HK-2 (cell line): ENCODE data around the gene HS3ST5.
"Not testable (repeated sequence)": the region's sequence is repeated elsewhere in the genome, so short reads cannot be mapped to it uniquely, and the experiment has no call there.

Experiments used
- DNase-seq: peaks from one replicate; pipeline ENCODE4 v3.0.0-alpha.2; 2018; ENCODE audit not compliant: unreplicated experiment

Gene HS3ST5

DNA sequence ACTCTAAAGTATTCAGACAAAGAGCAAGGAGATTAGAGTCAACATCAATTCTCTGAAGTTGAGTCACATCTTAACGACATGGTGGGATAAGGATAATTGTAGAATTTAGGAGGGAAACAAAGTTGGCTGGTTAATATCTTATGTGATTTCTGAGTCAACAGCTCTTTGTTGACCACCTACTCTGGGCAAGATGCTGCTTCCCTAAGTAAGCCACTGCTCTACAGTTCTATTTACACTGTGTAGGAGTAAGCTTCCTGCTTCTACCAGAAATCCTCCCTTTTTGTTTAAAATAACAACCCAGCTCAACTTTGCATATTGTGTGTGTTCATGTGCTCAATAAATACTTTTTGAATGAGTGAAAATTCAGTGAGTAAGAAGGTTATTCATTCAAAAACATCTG, 3.1 kb downstream of the HS3ST5 start:
- DNase-seq: no peak

GRCh38 chr6:114334237-114334636, 8.6 kb downstream of the HS3ST5 start:
- DNase-seq: no peak

DNA sequence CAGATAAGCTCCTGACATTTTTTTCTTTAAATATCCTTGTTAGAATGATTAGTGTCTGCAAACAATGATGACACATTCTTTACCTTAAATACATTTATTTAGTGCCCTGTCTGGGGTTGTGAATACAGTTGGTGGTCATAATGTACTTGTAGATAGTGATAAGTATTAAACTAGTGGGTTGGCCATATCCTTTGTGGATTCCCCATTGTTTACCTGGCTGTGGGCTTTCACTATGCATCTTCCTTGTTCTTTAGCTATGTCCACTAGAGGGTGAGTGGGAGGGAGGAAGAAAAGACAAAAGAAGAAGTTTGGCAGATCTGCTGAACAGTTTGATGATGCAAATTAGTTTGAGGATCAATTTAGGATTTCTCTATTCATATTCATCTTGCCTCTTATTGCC, 15.7 kb downstream of the HS3ST5 start:
- DNase-seq: no peak

DNA sequence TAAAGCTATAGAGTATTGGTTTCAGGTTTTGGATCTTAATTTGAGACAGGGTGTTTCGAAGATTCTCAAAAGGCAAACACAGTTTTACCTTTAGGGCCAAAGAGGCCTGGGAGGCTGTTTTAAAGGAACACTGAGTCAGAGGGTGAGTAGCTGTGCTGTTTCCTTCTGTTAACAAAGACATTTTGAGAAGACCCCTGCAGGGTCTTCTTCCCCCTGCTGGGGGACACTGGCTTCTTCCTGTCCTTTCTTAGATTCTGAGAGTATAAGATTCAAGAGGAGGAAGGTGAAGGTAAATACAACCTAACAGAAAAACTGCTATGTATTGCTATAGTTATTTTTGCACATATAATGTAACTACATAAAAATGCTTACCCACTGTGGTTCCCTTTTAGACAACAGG, 19.0 kb downstream of the HS3ST5 start:
- DNase-seq: no peak

DNA sequence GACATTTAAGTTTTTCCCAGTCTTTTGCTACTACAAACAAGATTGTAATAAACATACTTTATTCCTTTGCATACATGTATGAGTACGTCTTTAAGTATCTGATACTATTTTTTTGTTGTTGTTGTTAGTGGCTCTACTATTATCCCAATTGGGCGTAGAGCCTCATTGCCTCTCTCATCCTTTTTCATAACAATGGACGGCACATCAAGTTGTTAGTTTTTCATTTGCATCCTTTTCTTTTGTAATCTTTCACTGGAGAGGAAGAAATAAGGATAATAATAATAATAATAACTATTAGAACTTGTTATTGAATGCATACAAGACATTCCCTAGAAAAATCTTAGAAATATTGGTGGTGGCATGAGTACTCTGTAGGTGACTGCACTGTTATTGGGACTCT, 23.1 kb downstream of the HS3ST5 start:
- no peak for DNase-seq

GRCh38 chr6:114315831-114316595, 26.8 kb downstream of the HS3ST5 start:
- no peak for DNase-seq

GRCh38 chr6:114313816-114314215, 29.0 kb downstream of the HS3ST5 start:
- not testable (repeated sequence) for DNase-seq

DNA sequence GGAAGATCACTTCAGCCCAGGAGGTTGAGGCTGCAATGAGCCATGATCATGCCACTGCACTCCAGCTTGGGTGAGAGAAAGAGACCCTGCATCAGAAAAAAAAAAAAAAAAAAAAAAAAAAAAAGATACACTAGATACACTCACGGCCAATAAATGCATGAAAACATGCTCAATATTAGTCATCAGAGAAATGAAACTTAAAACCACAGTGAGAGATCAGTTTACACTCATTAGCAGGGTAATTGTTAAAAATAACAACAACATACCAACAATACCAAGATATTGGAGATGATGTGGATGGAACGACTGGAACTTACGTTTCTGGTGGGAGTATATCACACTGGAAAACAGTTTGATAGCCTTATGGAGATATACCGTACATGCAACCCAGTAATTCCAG, 29.9 kb downstream of the HS3ST5 start:
- no peak for DNase-seq

DNA sequence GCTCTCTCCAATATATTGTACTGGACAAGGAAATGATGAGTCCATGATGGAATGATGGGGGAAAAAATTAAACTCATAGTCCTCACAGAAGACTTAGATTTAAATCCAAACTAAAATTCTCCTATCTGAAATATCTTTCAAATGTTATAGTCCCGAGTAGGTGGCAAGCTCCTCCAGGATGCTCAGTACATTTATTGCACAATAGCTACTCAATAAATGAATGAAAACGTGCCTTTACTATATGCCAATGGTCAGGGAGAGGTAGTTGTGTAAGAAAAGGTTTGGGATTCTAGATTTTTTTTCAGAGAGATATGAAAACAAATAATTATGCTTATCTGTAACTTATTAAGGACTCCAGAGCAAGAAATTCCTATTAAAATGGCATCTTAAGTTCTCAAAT, 32.8 kb downstream of the HS3ST5 start:
- DNase-seq: no peak

DNA sequence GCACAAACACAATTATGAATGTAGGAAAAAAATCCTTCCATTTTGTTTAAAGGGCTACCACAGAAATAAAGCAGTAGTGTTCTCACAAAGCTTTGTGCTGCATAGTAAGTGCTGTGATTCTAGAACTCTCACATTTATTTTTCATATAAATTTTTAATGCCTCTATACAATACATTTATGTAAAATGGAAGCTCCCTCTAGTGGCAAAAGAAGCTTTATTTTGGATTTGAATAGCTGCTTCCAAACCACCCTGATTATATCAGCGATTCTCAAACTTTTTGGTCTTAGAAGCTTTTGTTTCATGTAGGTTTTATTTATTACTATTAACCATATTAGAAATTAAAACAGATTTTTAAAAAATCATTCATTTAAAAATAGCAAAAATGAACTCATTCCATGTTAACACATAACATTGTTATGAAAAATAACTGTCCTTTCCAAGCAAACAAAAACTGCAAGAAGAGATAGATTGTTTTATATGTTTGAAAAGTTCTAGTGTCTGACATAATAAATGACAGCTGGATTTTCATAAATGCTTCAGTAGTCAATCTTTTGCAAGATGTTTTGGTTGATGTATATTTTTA, 38.4 kb downstream of the HS3ST5 start:
- DNase-seq: no peak

DNA sequence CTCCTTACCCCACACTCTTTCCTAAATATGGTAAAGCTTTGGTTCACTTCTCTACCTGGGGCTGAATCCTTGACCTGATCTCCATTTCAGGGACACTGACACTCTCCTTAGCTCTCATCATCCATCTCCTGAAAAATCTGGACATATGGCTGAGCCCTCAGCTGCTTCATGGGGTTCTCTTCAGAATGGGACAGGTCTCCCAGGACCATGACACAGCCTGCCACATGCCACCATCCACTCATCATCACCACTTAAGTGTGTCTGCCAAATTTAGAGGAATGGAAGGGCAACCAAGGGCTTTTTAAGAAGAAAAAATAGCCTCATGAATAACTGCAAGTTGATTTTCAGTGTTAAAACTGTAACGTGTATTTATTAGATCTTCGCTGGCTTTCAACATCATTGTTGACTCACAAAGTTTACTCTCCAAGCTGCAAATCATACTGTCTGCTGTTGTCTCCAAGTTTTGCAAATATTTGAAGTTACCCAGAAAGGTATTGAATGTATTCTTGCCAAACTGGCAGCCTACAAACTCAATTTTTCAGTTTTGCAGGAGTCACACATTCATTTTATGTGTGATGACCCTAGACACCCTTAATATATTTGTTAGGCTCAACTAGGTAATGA, 41.1 kb downstream of the HS3ST5 start:
- DNase-seq: no peak

DNA sequence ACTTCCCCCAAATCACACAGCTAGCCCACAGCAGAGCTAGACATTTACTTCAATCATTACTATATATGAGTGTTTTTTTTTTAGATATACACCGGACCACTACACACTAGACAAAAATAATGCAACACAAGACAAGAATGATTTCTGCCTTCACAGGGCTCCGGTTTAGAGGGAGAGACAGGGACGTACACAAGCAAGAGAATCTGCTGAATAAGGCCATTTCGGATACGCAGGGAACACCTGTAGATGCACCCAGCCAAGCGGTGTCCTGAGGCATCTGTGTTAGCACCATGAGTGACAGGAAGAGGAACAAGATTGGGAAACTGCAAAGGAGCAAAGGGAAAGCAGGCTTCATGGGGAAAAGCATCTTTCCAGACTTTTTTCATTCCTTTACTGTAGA, 45.7 kb downstream of the HS3ST5 start:
- DNase-seq: no peak

DNA sequence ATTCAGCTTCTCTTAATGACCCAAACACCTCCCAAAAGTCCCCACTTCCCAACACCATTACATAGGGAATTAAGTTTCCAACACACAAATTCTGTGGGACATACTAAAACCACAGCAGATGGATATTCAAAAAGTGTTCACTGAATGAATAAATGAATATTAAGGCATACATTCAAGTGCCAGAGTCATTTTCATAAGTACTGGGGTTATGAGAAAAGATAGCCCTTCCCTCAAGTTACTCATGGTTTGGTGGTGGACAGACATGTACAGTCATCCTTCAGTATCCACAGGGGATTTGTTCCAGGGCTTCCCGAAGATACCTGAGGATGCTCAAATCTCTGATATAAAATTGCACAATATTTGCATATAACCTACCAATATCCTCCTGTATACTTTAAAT, 50.4 kb downstream of the HS3ST5 start:
- DNase-seq: no peak

DNA sequence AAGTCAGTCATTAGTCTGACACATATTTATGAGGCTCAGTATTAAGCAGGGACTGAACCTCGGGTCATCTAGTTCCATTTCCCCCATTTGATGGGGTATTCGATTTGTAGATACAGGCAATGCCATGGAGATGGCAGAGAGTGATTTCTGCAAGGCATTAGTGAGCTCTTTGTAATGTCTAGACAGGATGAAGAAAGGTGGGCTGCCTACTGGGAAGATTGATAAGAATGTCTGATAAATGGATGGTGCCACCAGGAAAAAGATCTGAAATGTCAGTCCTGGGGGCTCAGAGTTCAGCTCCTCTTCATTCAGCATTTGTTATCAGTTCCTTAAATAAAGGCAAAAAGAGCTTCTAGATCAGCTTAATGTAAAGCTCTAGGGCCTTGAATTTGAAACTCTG, 51.4 kb downstream of the HS3ST5 start:
- DNase-seq: no peak

DNA sequence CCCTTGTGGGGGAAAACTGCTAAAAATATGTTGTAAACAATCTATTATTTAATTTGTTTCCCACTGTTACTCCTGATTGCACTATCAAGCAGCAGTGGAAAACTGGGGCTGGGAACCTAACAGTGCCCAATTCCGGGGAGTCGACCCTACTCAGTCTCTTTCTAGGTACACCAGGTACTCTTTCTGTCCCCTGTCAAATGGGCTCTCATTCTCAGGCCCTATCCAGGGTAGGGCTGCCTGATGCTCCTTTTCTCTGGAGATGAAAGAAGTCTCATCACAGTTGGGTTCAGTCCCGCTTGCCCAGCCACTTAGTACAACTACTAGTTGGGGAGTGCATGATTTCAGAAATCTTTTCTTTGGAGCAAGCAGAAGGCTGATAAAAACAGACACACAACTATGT, 52.0 kb downstream of the HS3ST5 start:
- no peak for DNase-seq

DNA sequence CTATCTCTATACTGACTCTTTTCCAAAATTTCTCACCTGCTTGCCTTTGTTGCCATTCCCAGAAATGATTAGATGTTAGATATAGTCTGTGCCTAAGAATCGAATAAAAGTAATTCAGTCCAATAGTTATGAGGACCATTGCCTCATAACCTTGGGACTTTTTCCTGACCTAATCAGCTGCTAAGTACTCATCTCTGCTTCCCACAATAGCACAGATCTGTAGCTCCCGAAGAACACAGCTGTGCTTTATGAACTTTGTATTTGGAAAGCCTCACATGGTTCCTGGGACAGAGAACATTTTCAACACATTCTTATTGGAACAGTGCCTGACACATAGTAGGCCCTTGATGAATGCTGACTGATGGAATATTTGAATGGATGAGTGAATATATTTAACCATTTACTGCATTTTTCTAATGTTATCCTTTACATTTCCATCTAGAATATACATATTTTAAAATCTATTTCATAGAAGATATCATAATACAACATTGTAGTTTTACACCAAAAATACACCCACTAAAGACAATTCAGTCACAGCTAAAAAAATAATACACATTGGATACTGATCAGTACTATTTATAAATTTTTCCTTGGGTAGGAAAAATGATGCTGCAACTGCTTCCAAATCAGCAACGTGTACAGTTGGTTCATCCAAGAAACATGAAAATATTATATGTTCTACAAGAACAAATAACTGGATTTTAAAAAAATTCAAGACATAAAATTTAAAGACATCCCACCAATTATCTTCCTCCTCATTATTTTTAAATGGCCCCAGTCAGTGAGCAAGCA, 53.9 kb downstream of the HS3ST5 start:
- no peak for DNase-seq

- DNase-seq: no peak
These were observed 55.4 kb downstream of the HS3ST5 start for GRCh38 chr6:114287461-114287860.

DNA sequence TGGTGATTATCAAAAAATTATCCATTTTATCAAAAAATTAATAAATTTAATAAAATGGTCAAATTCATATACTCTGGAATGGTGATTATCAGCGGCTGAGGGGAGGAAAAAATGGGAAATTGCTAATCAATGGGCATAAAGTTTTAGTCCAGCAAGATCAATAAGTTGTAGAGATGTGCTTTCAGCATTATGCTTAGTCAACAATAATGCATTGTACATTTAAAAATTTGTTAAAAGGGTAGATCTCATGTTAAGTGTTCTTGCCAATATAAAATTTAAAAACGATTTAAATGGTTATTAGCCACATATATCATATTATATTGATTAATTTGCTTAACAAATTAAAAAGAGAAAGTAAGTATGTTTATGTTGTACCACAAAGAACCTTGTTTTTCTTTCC, 56.6 kb downstream of the HS3ST5 start:
- DNase-seq: no peak

DNA sequence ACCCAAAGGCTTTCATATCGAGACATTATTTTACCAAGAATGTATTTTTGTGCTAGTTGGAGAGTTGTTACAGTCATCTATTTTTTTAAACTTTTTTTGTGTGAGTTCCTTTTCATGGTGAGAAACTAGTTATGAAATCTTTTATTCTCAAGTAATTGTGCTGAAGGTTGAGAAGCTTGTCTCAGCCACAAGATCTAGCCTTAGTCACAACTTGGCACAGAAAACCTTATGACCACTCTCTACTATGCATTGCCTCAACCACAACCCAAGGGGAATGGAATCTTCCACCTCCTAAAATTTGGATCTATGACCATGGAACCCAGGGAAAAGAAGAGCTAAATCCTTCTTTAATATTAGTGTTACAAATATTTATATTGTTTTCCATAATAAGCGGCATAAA, 58.5 kb downstream of the HS3ST5 start:
- DNase-seq: no peak

- DNase-seq: no peak
These were observed 60.5 kb downstream of the HS3ST5 start for GRCh38 chr6:114282292-114282691.

- no peak for DNase-seq
These were observed 61.3 kb downstream of the HS3ST5 start for GRCh38 chr6:114281496-114281895.

DNA sequence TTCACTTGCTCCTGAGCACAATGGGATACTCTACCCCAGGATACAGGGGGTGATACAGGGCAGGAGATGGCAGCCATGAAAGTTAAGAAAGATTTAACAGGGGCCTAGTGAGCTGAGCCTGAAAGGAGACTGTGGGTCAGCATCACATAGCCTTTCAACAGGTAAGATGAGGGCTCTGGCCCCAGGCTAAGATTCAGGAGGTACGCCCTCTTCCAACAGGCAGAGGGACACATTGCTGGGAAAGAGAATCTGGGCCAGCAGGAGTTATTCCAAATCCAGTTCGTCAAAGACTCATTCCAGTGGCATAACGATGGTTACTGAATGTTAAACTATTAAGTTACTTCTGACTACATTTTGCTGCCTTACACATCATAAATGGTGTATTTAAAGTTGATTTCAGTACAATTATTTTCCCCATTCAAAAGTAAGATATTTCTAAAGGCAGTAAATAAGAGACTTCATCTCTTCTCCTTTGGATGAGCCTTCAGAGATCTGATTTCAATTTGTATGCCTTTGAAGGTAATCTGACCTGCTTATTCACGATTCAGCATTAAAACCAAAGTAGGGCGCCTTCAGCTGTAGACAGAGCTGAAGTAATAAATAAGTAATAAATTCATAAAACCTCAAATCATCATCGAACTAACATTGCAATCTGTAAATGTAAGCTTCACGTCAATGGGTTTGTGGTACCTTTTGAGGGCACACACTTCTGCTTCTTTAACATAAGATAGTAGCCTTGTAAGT, 62.4 kb downstream of the HS3ST5 start:
- DNase-seq: no peak
